Endothelial cell of umbilical vein (primary cell): ENCODE measurements around the gene ESRRA. TPM values are rescaled to one million over a fixed set of nuclear protein-coding genes. Genes with fewer than 3 reads are reported as not detected.

ENCODE experiments used
- BruUV-seq: library from RNA; stranded (reverse); fragments of 400-500 nt; replicated peaks from 2 replicates; lab custom pipeline; 2021; lab: Mats Ljungman, UMichigan
- CTCF ChIA-PET: fragments of 300-600, 350-600 bp; sonication (Branson Sonifier 250); formaldehyde crosslinking; loops from one replicate; lab custom pipeline; 2021; ENCODE audit warnings: antibody characterized with exemption, inconsistent platforms; lab: Charles Lee
- POLR2A ChIA-PET: fragments of 300-600, 350-600 bp; sonication (Branson Sonifier 250); formaldehyde crosslinking; loops from one replicate; lab custom pipeline; 2021; ENCODE audit warnings: antibody characterized with exemption, inconsistent platforms; lab: Charles Lee
- DNase-seq: peaks from one replicate; pipeline ENCODE4 v3.0.0-alpha.2; 2011; ENCODE audit warnings: low read depth, low spot score
- FAIRE-seq: peaks from 2 replicates; lab custom pipeline; 2011; peaks lifted over from hg19 to GRCh38; lab: Jason Lieb, UNC
- H2AFZ ChIP-seq: 2 replicates; pipeline ENCODE4 v1.6.0; 2012; ENCODE audit warnings: low read depth, low read length, control low read depth, inconsistent platforms
- H3K27ac ChIP-seq: 2 replicates; pipeline ENCODE4 v1.5.1; 2011; ENCODE audit warnings: low read depth, mild to moderate bottlenecking, control low read depth, low read length, moderate library complexity; ENCODE audit not compliant: insufficient read depth
- H3K27me3 ChIP-seq, 2 experiments: 2 replicates each; pipeline versions ENCODE4 v1.6.0 to v1.6.1; 2011; ENCODE audit warnings: low read length in 2 of 2, mixed read lengths in 1 of 2; ENCODE audit not compliant: control insufficient read depth in 2 of 2, insufficient read depth in 2 of 2
- H3K36me3 ChIP-seq, 2 experiments: 2 replicates in 1 of 2; 3 replicates in 1 of 2; pipeline ENCODE4 v1.5.1; 2011; ENCODE audit warnings: low read length in 2 of 2, mild to moderate bottlenecking in 1 of 2, moderate library complexity in 1 of 2; ENCODE audit not compliant: control insufficient read depth in 2 of 2, insufficient read depth in 2 of 2; ENCODE audit errors: extremely low read depth in 1 of 2
- H3K4me1 ChIP-seq: 3 replicates; pipeline ENCODE4 v1.5.1; 2011; ENCODE audit warnings: mild to moderate bottlenecking, low read length; ENCODE audit not compliant: control insufficient read depth, insufficient read depth; ENCODE audit errors: extremely low read depth
- H3K4me2 ChIP-seq: 2 replicates; pipeline ENCODE4 v1.6.1; 2011; ENCODE audit warnings: low read length, control low read depth, mixed read lengths; ENCODE audit not compliant: insufficient read depth
- H3K4me3 ChIP-seq, 3 experiments: fragments of 200-600 bp in 1 of 3; sonication (generic), shearing (Covaris generic) in 1 of 3; replicated peaks in 1 of 3; 2 replicates each; pipeline ENCODE4 v1.5.1; 2011 to 2016; ENCODE audit warnings: control low read depth in 3 of 3, low read length in 3 of 3, mild to moderate bottlenecking in 2 of 3, inconsistent platforms in 1 of 3, low read depth in 1 of 3, moderate library complexity in 1 of 3; ENCODE audit not compliant: insufficient read depth in 1 of 3
- H3K79me2 ChIP-seq: 2 replicates; pipeline ENCODE4 v1.6.0; 2012; ENCODE audit warnings: low read length, inconsistent platforms; ENCODE audit not compliant: control insufficient read depth, insufficient read depth
- H3K9ac ChIP-seq: replicated peaks from 2 replicates; pipeline ENCODE3; 2011; ENCODE audit warnings: low read length, control low read depth; ENCODE audit not compliant: insufficient read depth; ENCODE audit errors: extremely low read depth
- H3K9me1 ChIP-seq: replicated peaks from 3 replicates; pipeline ENCODE4 v1.6.0; 2011; ENCODE audit warnings: mild to moderate bottlenecking, low read length; ENCODE audit not compliant: control insufficient read depth, insufficient read depth; ENCODE audit errors: extremely low read depth
- H3K9me3 ChIP-seq: replicated peaks from 2 replicates; pipeline ENCODE4 v1.5.1; 2012; ENCODE audit warnings: low read length, inconsistent platforms; ENCODE audit not compliant: control insufficient read depth, insufficient read depth
- H4K20me1 ChIP-seq: replicated peaks from 2 replicates; pipeline ENCODE3; 2011; ENCODE audit warnings: mild to moderate bottlenecking, low read length; ENCODE audit not compliant: control insufficient read depth, insufficient read depth; ENCODE audit errors: extremely low read depth
- EZH2 ChIP-seq: IDR thresholded peaks from 2 replicates; pipeline ENCODE4 v1.6.1; 2012; ENCODE audit warnings: borderline replicate concordance, low read depth, mild to moderate bottlenecking, moderate library complexity, low read length, inconsistent platforms; ENCODE audit not compliant: severe bottlenecking
- FOS ChIP-seq: IDR thresholded peaks from 2 replicates; pipeline ENCODE4 v1.6.1; 2011; ENCODE audit warnings: mild to moderate bottlenecking, low read length, moderate library complexity, borderline replicate concordance; ENCODE audit not compliant: insufficient read depth
- GATA2 ChIP-seq: IDR thresholded peaks from 2 replicates; pipeline ENCODE4 v1.7.0; 2011; ENCODE audit warnings: low read depth, mild to moderate bottlenecking, moderate library complexity, mixed read lengths, low read length; ENCODE audit not compliant: insufficient read length, insufficient read depth
- JUN ChIP-seq: IDR thresholded peaks from 2 replicates; pipeline ENCODE4 v1.6.1; 2011; ENCODE audit warnings: borderline replicate concordance, low read depth; ENCODE audit not compliant: insufficient read length, insufficient read depth
- MYC ChIP-seq: IDR thresholded peaks from one replicate; pipeline ENCODE4 v1.6.1; 2011; ENCODE audit warnings: mild to moderate bottlenecking, low read depth, low read length
- POLR2A ChIP-seq: IDR thresholded peaks from 2 replicates; pipeline ENCODE4 v1.6.1; 2012; ENCODE audit warnings: low read depth, mild to moderate bottlenecking, control low read depth, low read length
- POLR2AphosphoS5 ChIP-seq: IDR thresholded peaks from 2 replicates; pipeline ENCODE4 v1.6.1; 2012; ENCODE audit warnings: low read depth, mild to moderate bottlenecking, control low read depth, low read length, moderate library complexity; ENCODE audit not compliant: insufficient read depth
- dilution Hi-C: fragments of 300-500 bp; cut with MboI; formaldehyde crosslinking; loops from one replicate; pipeline ENCODE4 v1.15.0; 2019; ENCODE audit warnings: low sequenced_read_pairs; ENCODE audit not compliant: extremely low pct_ligation_motif_present
- intact Hi-C: fragments of 100-400 bp; cut with micrococcal nuclease; formaldehyde crosslinking; loops from one replicate; pipeline ENCODE4 v1.10.0; 2022
- polyA plus RNA-seq, 4 experiments: library from polyadenylated mRNA; depleted of rRNA in 3 of 4; stranded (reverse) in 3 of 4; unstranded in 1 of 4; fragments of >200 nt; gene quantifications; 2 replicates each; pipeline versions ENCODE4 v1.2.1 to v1.2.3, GENCODE V29; 2011 to 2012; ENCODE audit warnings: missing spikeins in 1 of 4
- total RNA-seq: library from RNA; stranded (reverse); gene quantifications from 2 replicates; pipeline ENCODE4 v1.2.3, GENCODE V29; 2021
- TF ChIP-seq, protein P1 (sequence below): IDR thresholded peaks from 2 replicates; pipeline ENCODE4 v1.6.1; 2011; ENCODE audit not compliant: insufficient read depth, insufficient read length
- TF ChIP-seq, protein P2 (sequence below), 2 donors: IDR thresholded peaks; 1 replicate in 1 of 2; 2 replicates in 1 of 2; pipeline ENCODE4 v1.5.1; 2011; ENCODE audit warnings: low read length in 2 of 2, mild to moderate bottlenecking in 2 of 2, moderate library complexity in 2 of 2, control low read depth in 1 of 2, inconsistent platforms in 1 of 2, low read depth in 1 of 2; ENCODE audit not compliant: insufficient read depth in 1 of 2; ENCODE audit errors: extremely low read depth in 1 of 2

ESRRA gene
- total and polyA plus RNA-seq, 2 donors (not counting 3 experiments of a cell fraction or from before 2014, with no cell fraction given): 17.2 to 37.4 TPM

DNA sequence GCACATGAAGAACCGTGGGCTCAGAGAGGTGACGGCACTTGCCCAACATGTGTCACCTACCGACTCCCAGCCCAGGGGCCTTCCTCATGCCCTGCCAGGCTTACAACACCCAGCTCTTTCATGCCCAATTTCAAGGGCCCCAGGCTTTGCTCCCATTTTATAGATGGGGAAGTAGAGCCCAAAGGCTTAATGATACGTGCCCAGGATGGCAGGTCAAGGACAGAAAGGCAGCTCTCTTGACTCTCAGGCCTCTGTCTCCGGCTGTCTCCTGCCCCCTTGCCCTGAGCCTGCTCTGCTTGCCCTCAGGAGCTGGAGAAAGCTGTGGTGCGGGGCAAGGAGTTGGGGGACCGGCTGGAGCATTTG lies 43.7 kb downstream of the ESRRA start:
- DNase-seq: no peak
- BruUV-seq: no TSS peak
- no peaks in the 10 kb centered on the region for H3K79me2 ChIP-seq
- no peak overlapping the region for H3K27ac ChIP-seq
- no peaks in the 10 kb centered on the region for H3K9me3 ChIP-seq
- H3K4me3 ChIP-seq: no peak overlapping the region
- no peak overlapping the region for H3K4me2 ChIP-seq
- no peaks in the 10 kb centered on the region for H3K9me1 ChIP-seq
- H3K9ac ChIP-seq: no peak overlapping the region
- POLR2A ChIA-PET: no interaction called here
- no peaks in the 10 kb centered on the region for H4K20me1 ChIP-seq
- TF ChIP-seq MYC: no peak
- TF ChIP-seq, protein P1, sequence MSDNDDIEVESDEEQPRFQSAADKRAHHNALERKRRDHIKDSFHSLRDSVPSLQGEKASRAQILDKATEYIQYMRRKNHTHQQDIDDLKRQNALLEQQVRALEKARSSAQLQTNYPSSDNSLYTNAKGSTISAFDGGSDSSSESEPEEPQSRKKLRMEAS: no peak
- no peak for TF ChIP-seq POLR2AphosphoS5
- TF ChIP-seq POLR2A: no peak
- no peaks in the 10 kb centered on the region for H3K36me3 ChIP-seq
- H3K4me1 ChIP-seq: no peaks in the 10 kb centered on the region
- intact Hi-C loops: no loop called here
- H3K27me3 ChIP-seq: no peaks in the 10 kb centered on the region
- dilution Hi-C loops: no loop called here
- no peak for FAIRE-seq
- CTCF ChIA-PET: interaction anchor here (0.7 to 1.5 kb wide), 2 partner anchors 17 to 31 kb away, joined by 4 to 7 read pairs; partner anchors contain the start of gene PRDX5
- no peak overlapping the region for H2AFZ ChIP-seq

DNA sequence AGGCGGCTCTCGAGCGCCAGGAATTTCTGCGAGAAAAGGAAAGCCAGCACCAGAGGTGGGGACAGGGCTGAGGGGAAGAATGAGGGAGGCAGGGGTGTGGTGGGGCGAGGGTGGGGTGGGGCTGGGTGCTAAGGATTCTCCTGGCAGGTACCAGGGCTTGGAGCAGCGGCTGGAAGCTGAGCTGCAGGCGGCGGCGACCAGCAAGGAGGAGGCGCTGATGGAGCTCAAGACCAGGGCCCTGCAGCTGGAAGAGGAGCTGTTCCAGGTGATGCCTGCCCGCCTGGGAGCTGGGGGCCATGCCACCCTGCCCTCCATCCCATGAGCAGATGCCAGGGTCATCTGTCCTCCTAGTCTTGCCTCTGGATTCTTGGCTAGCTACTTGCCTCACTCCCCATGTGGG lies 44.1 kb downstream of the ESRRA start:
- Histone ChIP-seq H3K79me2 (no peaks in the 10 kb centered on the region), H3K4me1 (no peaks in the 10 kb centered on the region), H3K4me2 (no peak overlapping the region), H3K27me3 (no peaks in the 10 kb centered on the region), H3K9ac (no peak overlapping the region), H3K9me1 (no peaks in the 10 kb centered on the region), H3K36me3 (no peaks in the 10 kb centered on the region), H3K4me3 (no peak overlapping the region), H3K9me3 (no peaks in the 10 kb centered on the region), H2AFZ (no peak overlapping the region), H4K20me1 (no peaks in the 10 kb centered on the region), H3K27ac (no peak overlapping the region)
- intact Hi-C loops: no loop called here
- TF ChIP-seq JUN (no peak), GATA2 (no peak), MYC (no peak), POLR2A (no peak), FOS (no peak), POLR2AphosphoS5 (no peak), EZH2 (no peak)
- TF ChIP-seq, protein P1: no peak
- TF ChIP-seq, protein P2, sequence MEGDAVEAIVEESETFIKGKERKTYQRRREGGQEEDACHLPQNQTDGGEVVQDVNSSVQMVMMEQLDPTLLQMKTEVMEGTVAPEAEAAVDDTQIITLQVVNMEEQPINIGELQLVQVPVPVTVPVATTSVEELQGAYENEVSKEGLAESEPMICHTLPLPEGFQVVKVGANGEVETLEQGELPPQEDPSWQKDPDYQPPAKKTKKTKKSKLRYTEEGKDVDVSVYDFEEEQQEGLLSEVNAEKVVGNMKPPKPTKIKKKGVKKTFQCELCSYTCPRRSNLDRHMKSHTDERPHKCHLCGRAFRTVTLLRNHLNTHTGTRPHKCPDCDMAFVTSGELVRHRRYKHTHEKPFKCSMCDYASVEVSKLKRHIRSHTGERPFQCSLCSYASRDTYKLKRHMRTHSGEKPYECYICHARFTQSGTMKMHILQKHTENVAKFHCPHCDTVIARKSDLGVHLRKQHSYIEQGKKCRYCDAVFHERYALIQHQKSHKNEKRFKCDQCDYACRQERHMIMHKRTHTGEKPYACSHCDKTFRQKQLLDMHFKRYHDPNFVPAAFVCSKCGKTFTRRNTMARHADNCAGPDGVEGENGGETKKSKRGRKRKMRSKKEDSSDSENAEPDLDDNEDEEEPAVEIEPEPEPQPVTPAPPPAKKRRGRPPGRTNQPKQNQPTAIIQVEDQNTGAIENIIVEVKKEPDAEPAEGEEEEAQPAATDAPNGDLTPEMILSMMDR (IDR thresholded peaks at IDR 0.05; ENCODE audit: extremely low read depth in 1 of 2, insufficient read depth in 1 of 2, low read depth in 1 of 2, low read length in 2 of 2): no peak
- CTCF ChIA-PET: interaction anchor here (0.7 to 1.5 kb wide), 3 partner anchors 18 to 45 kb away, joined by 3 to 7 read pairs (median 3); partner anchors contain the start of genes ESRRA and PRDX5
- BruUV-seq: no TSS peak
- DNase-seq (no peak), FAIRE-seq (no peak)
- POLR2A ChIA-PET: no interaction called here
- dilution Hi-C loops: no loop called here
